Prostate gland (tissue), 2 donors: ENCODE results near the gene GSG1L. TPM values are rescaled to one million over a fixed set of nuclear protein-coding genes. Genes with fewer than 3 reads are reported as not detected.
"Not testable (repeated sequence)": the region's sequence is repeated elsewhere in the genome, so short reads cannot be mapped to it uniquely, and the experiment has no call there.

Source experiments
- DNase-seq: peaks from one replicate; pipeline ENCODE4 v3.0.0-alpha.2; 2019; ENCODE audit warnings: low spot score
- H3K27ac ChIP-seq, 2 donors: fragments of 200-600 bp; sonication (generic); 2 replicates each; pipeline ENCODE4 v1.5.1; 2017 to 2019
- H3K27me3 ChIP-seq: fragments of 200-600 bp; sonication (generic); replicated peaks from 2 replicates; pipeline ENCODE4 v1.5.1; 2019; ENCODE audit not compliant: insufficient read depth
- H3K36me3 ChIP-seq, 2 donors: fragments of 200-600 bp; sonication (generic); 1 replicate in 1 of 2; 2 replicates in 1 of 2; pipeline versions ENCODE4 v1.5.1 to v1.8.1; 2017 to 2019
- H3K4me1 ChIP-seq: fragments of 200-600 bp; sonication (generic); replicated peaks from 2 replicates; pipeline ENCODE4 v1.5.1; 2019
- H3K4me3 ChIP-seq, 2 donors: fragments of 200-600 bp; sonication (generic); 2 replicates each; pipeline ENCODE4 v1.5.1; 2017 to 2019
- H3K9me3 ChIP-seq: fragments of 200-600 bp; sonication (generic); 2 replicates; pipeline ENCODE4 v1.5.1; 2017
- POLR2A ChIP-seq: fragments of 450-650 bp; IDR thresholded peaks from one replicate; pipeline ENCODE4 v1.6.1; 2016; ENCODE audit warnings: antibody characterized with exemption, mild to moderate bottlenecking
- POLR2AphosphoS5 ChIP-seq: sonication (generic); formaldehyde crosslinking; IDR thresholded peaks from one replicate; pipeline ENCODE4 v1.6.1; 2017; ENCODE audit warnings: antibody characterized with exemption
- WGBS: methylation state at CpG from one replicate; pipeline ENCODE4 v1.1.5; 2018; 5-methylcytosine and 5-hydroxymethylcytosine counted together
- intact Hi-C: fragments of 100-400 bp; cut with DNase I; formaldehyde crosslinking; loops from one replicate; pipeline ENCODE4 v1.14.2; 2022
- total RNA-seq, 2 donors: library from RNA; depleted of rRNA; stranded (reverse); fragments of >200 nt; gene quantifications; one replicate each; pipeline ENCODE4 v1.1.0, GENCODE V29; 2016
- TF ChIP-seq, protein P1 (sequence below), 4 experiments: fragments of 200-600 bp in 2 of 4; fragments of 450-650 bp in 2 of 4; sonication (generic) in 2 of 4; IDR thresholded peaks; 1 replicate in 3 of 4; 2 replicates in 1 of 4; pipeline ENCODE4 v1.5.1; 2016 to 2019; ENCODE audit warnings: antibody characterized with exemption in 4 of 4, mild to moderate bottlenecking in 2 of 4, moderate library complexity in 2 of 4

GSG1L gene
- total RNA-seq, 2 donors from 2014 or later = 0.91 TPM; not detected in 1

DNA sequence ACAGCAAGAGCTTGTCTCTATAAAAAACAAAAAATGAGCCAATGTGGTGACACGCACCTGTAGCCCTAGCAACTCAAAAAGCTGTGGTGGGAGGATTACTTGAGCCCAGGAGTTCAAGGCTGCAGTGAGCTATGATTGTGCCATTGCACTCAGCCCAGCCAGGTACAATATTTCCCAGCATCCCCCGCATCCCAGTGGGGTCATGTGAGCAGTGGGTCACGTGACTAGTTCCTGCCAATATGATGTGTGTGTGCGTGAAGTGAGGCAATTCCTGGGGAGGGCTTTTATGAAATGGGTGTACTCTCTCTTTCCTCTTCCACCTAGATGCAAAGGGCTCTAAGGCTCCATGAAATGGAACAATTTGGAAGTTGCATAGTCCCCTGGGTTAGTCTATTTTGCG, 81.3 kb downstream of the GSG1L start:
- Histone ChIP-seq H3K36me3 (no peaks in the 10 kb centered on the region), H3K4me1 (no peaks in the 10 kb centered on the region), H3K27me3 (no peaks in the 10 kb centered on the region), H3K27ac (no peak overlapping the region), H3K4me3 (no peak overlapping the region), H3K9me3 (no peaks in the 10 kb centered on the region)
- WGBS = 75% methylated on average over 5 of the region's 5 CpGs
- no peak for DNase-seq
- intact Hi-C loops = no loop called here
- TF ChIP-seq POLR2AphosphoS5 (no peak), POLR2A (no peak)
- TF ChIP-seq, protein P1, sequence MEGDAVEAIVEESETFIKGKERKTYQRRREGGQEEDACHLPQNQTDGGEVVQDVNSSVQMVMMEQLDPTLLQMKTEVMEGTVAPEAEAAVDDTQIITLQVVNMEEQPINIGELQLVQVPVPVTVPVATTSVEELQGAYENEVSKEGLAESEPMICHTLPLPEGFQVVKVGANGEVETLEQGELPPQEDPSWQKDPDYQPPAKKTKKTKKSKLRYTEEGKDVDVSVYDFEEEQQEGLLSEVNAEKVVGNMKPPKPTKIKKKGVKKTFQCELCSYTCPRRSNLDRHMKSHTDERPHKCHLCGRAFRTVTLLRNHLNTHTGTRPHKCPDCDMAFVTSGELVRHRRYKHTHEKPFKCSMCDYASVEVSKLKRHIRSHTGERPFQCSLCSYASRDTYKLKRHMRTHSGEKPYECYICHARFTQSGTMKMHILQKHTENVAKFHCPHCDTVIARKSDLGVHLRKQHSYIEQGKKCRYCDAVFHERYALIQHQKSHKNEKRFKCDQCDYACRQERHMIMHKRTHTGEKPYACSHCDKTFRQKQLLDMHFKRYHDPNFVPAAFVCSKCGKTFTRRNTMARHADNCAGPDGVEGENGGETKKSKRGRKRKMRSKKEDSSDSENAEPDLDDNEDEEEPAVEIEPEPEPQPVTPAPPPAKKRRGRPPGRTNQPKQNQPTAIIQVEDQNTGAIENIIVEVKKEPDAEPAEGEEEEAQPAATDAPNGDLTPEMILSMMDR (IDR thresholded peaks at IDR 0.05) = no peak

DNA sequence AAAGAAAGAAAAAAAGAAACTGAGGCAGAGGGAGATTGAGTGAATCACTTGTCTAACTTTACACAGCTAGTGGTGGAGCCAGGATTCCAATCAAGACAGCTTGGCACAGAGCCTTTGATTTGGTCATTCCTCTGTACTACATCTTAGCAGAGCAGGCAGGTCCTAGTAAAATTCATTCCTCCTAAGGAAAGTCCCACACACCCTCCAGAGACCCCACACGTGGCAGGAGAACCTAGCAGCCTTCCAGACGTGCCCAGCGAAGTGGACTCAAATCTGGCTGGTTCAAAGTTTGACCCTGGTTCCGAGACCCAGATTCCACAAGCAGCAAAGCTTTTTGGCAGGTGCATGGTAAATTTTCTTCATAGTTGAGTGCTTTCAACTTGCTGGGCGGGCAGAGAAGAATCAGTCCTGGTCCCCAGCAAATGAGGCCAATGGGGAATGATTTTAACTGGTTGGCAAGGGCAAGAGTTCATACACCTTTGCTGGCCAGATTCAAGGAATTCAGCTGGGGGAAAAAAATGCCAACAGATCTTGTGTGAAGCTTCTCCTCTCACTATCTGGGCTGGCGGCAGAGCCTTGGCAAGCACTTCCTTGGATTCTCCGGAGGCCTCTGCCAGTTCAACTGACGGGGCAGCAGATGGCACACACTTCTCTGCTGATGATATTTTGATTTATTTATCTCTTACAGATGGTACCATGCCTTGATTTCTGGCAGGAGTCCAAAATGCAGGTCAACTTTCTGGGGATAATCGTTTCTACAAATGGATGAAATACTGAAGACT, 82.4 kb downstream of the GSG1L start:
- intact Hi-C loops = no loop called here
- H3K4me1 ChIP-seq = no peaks in the 10 kb centered on the region
- H3K9me3 ChIP-seq = no peaks in the 10 kb centered on the region
- WGBS = 28% methylated on average over 9 of the region's 9 CpGs
- TF ChIP-seq, protein P1 (IDR thresholded peaks at IDR 0.05) = no peak
- TF ChIP-seq POLR2AphosphoS5 (no peak), POLR2A (no peak)
- H3K36me3 ChIP-seq = no peaks in the 10 kb centered on the region
- no peak overlapping the region for H3K4me3 ChIP-seq
- no peak overlapping the region for H3K27ac ChIP-seq
- H3K27me3 ChIP-seq = no peaks in the 10 kb centered on the region
- no peak for DNase-seq

DNA sequence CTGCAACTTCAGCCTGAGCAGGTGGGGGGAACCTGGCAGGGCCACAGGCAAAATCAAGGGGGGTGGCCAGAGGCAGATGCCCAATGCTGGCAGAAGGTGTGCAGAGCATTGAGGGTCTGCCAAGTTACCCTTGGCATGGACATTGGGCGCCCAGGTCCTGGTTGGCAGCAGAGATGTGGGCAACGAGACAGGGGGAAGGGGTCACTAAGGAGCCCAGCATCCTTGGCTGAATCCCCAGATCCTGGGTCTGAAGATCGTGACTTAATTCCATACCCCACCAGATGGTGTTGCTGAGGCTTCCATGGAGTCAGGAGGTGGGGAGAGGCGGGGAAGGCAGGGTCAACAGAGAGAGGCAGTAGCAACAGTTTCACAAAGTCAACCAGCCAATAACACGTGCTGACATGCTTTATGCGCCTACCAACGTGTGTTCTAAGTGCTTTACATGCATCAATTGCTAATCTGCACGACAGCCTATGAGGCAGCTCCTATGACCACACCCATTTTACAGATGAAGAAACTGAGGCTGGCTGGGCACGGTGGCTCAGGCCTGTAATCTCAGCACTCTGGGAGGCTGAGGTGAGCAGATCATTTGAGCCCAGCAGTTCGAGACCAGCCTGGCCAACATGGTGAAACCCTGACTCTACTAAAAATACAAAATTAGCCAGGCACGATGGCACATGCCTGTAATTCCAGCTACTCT, 83.3 kb downstream of the GSG1L start:
- TF ChIP-seq POLR2A = no peak
- no peak for TF ChIP-seq POLR2AphosphoS5
- TF ChIP-seq, protein P1 (IDR thresholded peaks at IDR 0.05) = no peak
- Histone ChIP-seq H3K4me1 (no peaks in the 10 kb centered on the region), H3K9me3 (no peaks in the 10 kb centered on the region), H3K27me3 (no peaks in the 10 kb centered on the region), H3K27ac (no peak overlapping the region), H3K36me3 (no peaks in the 10 kb centered on the region), H3K4me3 (no peak overlapping the region)
- 54% methylated on average over 11 of the region's 11 CpGs for WGBS
- no peak for DNase-seq
- intact Hi-C loops = no loop called here

DNA sequence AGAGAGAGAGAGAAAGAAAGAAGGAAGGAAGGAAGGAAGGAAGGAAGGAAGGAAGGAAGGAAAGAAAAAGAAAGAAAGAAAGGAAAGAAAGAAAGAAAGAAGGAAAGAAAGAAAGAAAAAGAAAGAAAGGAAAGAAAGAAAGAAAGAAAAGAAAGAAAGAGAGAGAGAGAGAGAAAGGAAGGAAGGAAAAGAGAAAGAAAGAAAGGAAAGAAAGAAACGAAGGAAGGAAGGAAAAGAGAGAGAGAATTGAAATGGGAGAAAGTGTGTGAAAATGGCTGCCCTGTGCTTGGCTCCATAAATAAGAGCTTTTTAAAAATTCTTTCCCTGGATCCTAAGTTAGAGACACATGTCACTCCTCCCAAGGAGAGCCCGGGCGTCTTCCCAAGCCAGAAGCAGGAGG, 83.8 kb downstream of the GSG1L start:
- 51% methylated on average over 3 of the region's 3 CpGs for WGBS
- H3K9me3 ChIP-seq, H3K36me3 ChIP-seq, DNase-seq, H3K4me1 ChIP-seq, H3K27ac ChIP-seq, intact Hi-C loops, H3K4me3 ChIP-seq, H3K27me3 ChIP-seq: not testable (repeated sequence)

DNA sequence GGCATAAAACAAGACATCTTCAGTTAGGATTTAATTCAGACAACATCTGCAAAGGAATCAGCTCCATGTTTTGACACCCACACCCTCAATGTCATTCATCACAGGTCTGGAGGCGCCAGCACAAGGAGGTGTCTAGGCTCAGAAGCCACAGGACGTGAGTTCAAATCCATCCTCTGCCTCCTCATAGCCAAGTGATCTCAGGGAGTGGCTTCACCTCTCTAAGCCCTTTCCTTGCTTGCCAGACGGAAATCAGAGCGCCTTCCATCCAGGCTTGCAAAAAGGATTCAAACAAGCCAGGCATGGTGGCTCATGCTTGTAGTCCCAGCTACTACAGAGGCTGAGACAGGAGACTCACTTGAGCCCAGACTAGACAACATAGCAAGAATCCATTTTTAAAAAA, 84.6 kb downstream of the GSG1L start:
- no peaks in the 10 kb centered on the region for H3K4me1 ChIP-seq
- intact Hi-C loops = no loop called here
- no peak overlapping the region for H3K27ac ChIP-seq
- H3K9me3 ChIP-seq = no peaks in the 10 kb centered on the region
- no peaks in the 10 kb centered on the region for H3K27me3 ChIP-seq
- no peak for DNase-seq
- TF ChIP-seq POLR2A (no peak), POLR2AphosphoS5 (no peak)
- TF ChIP-seq, protein P1 (IDR thresholded peaks at IDR 0.05) = no peak
- no peak overlapping the region for H3K4me3 ChIP-seq
- H3K36me3 ChIP-seq = no peaks in the 10 kb centered on the region
- 95% methylated on average over 4 of the region's 4 CpGs for WGBS
